ENCODE results near the gene TTL. TPM values are rescaled to one million over a fixed set of nuclear protein-coding genes. Genes with fewer than 3 reads are reported as not detected.
A peak's percentile ranks its signal among the peaks of the same experiment; 100 is the strongest.
"Not testable (repeated sequence)": the region's sequence is repeated elsewhere in the genome, so short reads cannot be mapped to it uniquely, and the experiment has no call there.

The TTL gene
- total and polyA plus RNA-seq, 11 donors = 13.0 to 55.3 (median 38.7) TPM

DNA sequence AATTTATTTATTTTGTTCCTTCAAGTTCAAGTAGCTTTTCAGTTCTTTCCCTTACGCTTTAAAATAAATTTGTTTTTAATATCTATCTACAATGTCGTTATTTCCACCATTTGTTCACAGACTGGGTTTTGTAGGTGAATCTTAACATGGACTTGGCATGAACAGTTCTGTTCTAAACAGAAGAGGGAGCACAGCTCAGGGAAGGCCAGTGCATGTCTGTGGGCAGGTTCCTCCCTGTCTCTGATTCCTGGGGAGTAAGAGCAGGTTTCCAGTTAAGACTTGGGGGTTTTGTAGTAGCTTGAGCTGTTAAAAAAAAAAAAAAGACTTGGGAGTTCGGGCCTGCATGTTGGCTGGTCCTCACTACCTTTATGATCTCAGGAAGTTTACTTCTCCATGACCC is 11.1 kb downstream of the TTL start:
- H3K4me1 ChIP-seq = peaks cover 0 to 15% (median 2%) of the 10 kb centered on the region in 12 donors
- H3K4me3 ChIP-seq = no peak overlapping the region
- DNase-seq = no peak
- H3K27me3 ChIP-seq = no peaks in the 10 kb centered on the region
- ATAC-seq = no peak
- intact Hi-C loops (cut with DNase I) = no loop called here
- H3K27ac ChIP-seq = no peak overlapping the region
- no peaks in the 10 kb centered on the region for H3K9me3 ChIP-seq
- WGBS, 4 donors = 90 to 94% (median 92%) methylated on average over 3 of the region's 3 CpGs
- H3K36me3 ChIP-seq = peaks cover 0 to 25% (median 14%) of the 10 kb centered on the region in 9 donors
- no peak for TF ChIP-seq POLR2A (IDR thresholded peaks at IDR 0.05)
- TF ChIP-seq, protein P1, sequence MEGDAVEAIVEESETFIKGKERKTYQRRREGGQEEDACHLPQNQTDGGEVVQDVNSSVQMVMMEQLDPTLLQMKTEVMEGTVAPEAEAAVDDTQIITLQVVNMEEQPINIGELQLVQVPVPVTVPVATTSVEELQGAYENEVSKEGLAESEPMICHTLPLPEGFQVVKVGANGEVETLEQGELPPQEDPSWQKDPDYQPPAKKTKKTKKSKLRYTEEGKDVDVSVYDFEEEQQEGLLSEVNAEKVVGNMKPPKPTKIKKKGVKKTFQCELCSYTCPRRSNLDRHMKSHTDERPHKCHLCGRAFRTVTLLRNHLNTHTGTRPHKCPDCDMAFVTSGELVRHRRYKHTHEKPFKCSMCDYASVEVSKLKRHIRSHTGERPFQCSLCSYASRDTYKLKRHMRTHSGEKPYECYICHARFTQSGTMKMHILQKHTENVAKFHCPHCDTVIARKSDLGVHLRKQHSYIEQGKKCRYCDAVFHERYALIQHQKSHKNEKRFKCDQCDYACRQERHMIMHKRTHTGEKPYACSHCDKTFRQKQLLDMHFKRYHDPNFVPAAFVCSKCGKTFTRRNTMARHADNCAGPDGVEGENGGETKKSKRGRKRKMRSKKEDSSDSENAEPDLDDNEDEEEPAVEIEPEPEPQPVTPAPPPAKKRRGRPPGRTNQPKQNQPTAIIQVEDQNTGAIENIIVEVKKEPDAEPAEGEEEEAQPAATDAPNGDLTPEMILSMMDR (IDR thresholded peaks at IDR 0.05) = no peak

DNA sequence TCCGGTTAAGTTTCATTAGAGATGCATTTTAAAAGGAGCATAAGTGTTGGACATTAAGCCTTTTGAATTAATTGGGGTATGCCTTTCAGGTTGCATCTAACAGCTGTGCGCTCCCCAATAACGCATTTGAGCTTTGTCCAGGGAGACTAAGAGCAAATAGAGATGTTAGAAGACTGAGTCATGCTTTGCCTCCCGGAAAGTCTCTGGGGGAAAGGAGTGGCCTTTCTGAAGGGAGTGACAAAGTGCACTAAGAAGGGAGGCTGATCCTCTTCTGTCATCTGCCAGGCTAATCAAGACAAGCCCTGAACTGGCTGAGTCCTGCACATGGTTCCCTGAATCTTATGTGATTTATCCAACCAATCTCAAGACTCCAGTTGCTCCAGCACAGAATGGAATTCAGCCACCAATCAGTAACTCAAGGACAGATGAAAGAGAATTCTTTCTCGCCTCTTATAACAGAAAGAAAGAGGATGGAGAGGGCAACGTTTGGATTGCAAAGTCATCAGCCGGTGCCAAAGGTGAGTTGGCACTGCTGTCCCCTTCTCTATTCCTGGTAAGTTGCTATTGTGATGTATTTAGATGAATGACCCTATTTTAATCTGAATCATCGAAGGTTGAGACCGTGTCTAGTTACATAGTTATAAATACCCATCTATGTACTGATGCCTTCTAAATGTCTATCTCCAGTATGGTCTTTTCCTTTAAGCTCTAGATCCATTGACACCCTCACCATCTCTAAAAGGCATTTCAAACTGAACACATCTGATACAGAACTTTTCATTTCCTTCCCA is 12.1 kb downstream of the TTL start:
- DNase-seq = peak in 2 of 5 donors; percentile 41 to 45
- 62 to 72% (median 70%) methylated on average over 9 of the region's 9 CpGs for WGBS, 4 donors
- no peak overlapping the region for H3K27ac ChIP-seq

DNA sequence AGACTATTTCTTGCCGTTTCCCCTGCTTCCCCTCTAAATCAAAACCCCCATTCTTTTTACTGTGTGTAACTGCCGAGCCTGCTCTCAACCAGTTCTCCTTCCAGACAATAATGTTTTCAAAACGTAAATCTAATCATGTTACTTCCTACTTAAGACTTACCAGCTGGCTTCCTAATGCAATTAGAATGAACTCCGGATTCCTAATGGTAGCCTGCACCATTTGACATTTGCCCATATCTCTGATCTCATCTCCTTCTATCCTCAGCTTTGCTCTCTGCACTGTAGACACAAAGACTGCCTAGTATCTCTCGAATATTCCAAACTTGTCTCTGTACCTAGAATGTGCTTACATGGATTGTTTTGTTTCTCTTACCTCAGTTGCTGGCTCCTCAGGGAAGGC is 12.9 kb downstream of the TTL start:
- no peaks in the 10 kb centered on the region for H3K9me3 ChIP-seq
- peaks cover 0 to 14% (median under 1%) of the 10 kb centered on the region in 12 donors for H3K4me1 ChIP-seq
- no peaks in the 10 kb centered on the region for H3K27me3 ChIP-seq
- WGBS, 4 donors = 84 to 92% (median 86%) methylated on average over 5 of the region's 5 CpGs
- no peak for TF ChIP-seq POLR2A (IDR thresholded peaks at IDR 0.05)
- H3K36me3 ChIP-seq = peaks cover 0 to 27% (median 14%) of the 10 kb centered on the region in 9 donors
- no peak overlapping the region for H3K27ac ChIP-seq
- no peak for DNase-seq
- no peak overlapping the region for H3K4me3 ChIP-seq
- intact Hi-C loops (cut with DNase I) = no loop called here
- no peak for ATAC-seq

More for the DNA sequence above, 12.1 kb downstream of the TTL start:
- peaks cover 0 to 27% (median 14%) of the 10 kb centered on the region in 9 donors for H3K36me3 ChIP-seq
- no peaks in the 10 kb centered on the region for H3K27me3 ChIP-seq
- peaks cover 0 to 14% (median under 1%) of the 10 kb centered on the region in 12 donors for H3K4me1 ChIP-seq
- intact Hi-C loops (cut with DNase I) = no loop called here
- TF ChIP-seq POLR2A (IDR thresholded peaks at IDR 0.05) = no peak
- TF ChIP-seq, protein P1 (IDR thresholded peaks at IDR 0.05) = no peak
- no peak overlapping the region for H3K4me3 ChIP-seq
- ATAC-seq = peak in 3 of 4 donors; percentile 52 to 71 (median 53)
- H3K9me3 ChIP-seq = no peaks in the 10 kb centered on the region

DNA sequence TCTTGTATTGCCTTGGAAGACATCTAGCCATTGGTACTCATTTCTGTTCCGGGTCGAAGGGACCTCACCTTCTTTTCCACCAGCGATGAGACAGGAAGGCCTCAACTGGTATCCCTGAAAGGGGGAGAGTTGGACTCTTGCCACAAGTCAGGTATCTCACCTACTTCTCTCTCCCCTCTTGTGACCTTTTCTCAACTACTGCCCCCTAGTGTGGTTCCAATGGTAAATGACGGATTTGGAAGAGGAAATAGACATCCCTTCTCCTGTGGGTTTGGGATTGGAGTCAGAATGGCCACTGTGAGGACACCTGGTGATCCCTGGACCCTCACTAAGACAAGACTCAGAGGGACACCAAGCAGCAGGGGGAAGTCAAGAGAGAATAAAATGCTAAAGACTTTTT is 13.9 kb downstream of the TTL start:
- H3K27me3 ChIP-seq; ATAC-seq; DNase-seq; H3K27ac ChIP-seq; H3K4me3 ChIP-seq; intact Hi-C loops (cut with DNase I); H3K9me3 ChIP-seq: not testable (repeated sequence)
- Histone ChIP-seq H3K4me1 (peaks cover 0 to 14% (median under 1%) of the 10 kb centered on the region in 12 donors), H3K36me3 (peaks cover 0 to 27% (median 14%) of the 10 kb centered on the region in 9 donors)
- 91 to 100% (median 95%) methylated on average over 4 of the region's 4 CpGs for WGBS, 4 donors

DNA sequence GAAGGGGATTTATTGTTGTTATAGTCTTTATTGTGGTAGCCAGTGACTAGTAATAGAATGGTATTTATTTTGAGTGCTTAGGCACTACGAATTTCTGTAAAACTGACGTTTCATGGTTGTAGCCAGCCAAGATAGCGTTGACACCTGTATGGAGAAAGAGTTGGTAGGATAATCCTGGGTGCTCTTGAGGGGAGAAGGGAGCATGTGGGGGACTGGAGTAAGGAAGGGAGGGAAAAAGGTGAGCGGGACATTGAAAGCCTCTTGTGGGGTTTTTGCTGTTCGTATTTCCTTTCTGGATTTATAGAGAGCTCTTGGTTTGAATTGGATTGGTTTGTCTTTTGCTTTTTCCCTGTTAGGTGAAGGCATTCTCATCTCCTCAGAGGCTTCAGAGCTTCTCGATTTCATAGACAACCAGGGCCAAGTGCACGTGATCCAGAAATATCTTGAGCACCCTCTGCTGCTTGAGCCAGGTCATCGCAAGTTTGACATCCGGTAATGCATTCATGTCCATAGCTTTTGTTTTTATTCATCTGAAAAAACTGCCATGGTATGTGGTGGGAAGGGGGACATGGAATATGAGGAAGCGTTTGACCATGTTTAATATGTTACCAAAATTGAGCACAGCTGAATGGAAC is 19.0 kb downstream of the TTL start:
- 54 to 61% (median 59%) methylated on average over 9 of the region's 10 CpGs for WGBS, 4 donors
- intact Hi-C loops (cut with DNase I); H3K27ac ChIP-seq; H3K27me3 ChIP-seq; H3K9me3 ChIP-seq; H3K4me3 ChIP-seq; H3K4me1 ChIP-seq: not testable (repeated sequence)
- peaks cover 0 to 26% (median 15%) of the 10 kb centered on the region in 9 donors for H3K36me3 ChIP-seq
- ATAC-seq (peak in 3 of 4 donors; percentile 54 to 68 (median 63)), DNase-seq (peak in 2 of 5 donors; percentile 21 to 28)
- TF ChIP-seq, protein P1 (IDR thresholded peaks at IDR 0.05) = peak; percentile 8 to 50 (median 34)

DNA sequence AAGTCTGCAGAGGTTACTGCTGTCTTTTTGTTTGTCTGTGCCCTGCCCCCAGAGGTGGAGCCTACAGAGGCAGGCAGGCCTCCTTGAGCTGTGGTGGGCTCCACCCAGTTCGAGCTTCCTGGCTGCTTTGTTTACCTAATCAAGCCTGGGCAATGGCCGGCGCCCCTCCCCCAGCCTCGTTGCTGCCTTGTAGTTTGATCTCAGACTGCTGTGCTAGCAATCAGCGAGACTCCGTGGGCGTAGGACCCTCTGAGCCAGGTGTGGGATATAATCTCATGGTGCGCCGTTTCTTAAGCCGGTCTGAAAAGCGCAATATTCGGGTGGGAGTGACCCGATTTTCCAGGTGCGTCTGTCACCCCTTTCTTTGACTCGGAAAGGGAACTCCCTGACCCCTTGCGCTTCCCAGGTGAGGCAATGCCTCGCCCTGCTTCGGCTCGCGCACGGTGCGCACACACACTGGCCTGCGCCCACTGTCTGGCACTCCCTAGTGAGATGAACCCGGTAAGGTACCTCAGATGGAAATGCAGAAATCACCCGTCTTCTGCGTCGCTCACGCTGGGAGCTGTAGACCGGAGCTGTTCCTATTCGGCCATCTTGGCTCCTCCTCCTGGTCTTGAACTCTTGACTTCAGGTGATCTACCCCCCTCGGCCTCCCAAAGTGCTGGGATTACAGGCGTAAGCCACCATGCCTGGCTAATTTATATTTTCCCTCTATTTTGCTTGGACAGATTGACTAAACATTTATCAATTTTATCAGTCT is 27.5 kb downstream of the TTL start:
- DNase-seq; H3K4me3 ChIP-seq; H3K27me3 ChIP-seq; ATAC-seq; intact Hi-C loops (cut with DNase I); H3K4me1 ChIP-seq; H3K9me3 ChIP-seq; H3K27ac ChIP-seq: not testable (repeated sequence)
- WGBS, 4 donors = 88 to 98% (median 90%) methylated on average over 10 to 30 of the region's 32 CpGs
- peaks cover 0 to 39% (median 26%) of the 10 kb centered on the region in 9 donors for H3K36me3 ChIP-seq

Measured in heart left ventricle (tissue), 16 donors.